ENCODE measurements around the gene UGDH.

DNA sequence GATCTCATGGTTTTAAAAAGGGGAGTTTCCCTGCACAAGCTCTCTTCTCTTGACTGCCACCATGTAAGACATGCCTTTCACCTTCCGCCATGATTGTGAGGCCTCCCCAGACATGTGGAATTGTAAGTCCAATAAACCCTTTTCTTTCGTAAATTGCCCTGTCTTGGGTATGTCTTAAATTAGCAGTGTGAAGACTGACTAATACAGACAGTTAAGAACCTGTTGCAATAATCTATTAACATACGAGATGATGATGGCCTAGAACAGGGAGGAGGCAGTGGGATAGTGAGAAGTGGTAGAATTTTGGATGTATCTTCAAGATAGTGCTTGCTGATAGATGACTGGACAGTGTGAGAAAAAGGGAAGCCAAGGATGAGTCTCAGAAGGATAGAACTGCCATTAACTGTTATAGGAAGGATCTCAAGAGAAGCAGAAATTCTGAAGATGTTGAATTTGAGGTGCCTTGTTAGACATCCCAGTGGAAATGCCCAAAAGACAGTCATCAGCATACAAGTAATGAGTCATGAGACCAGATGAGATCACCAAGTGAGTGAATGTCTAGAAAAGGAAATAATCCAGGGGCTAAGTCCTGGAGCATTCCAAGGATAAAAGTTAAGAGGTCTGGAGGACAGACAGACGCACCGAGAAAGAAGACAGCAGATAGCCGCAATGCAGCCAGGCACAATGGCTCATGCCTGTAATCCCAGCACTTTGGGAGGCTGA lies 38.8 kb upstream of the UGDH start:
- TF ChIP-seq CTCF (IDR thresholded peaks at IDR 0.05; ENCODE audit: extremely low read depth in 1 of 2, insufficient read depth in 1 of 2, low read depth in 1 of 2, low read length in 2 of 2) (no peak), POLR2AphosphoS5 (IDR thresholded peaks at IDR 0.05; ENCODE audit: insufficient read depth, low read depth, low read length) (no peak), EZH2 (IDR thresholded peaks at IDR 0.05; ENCODE audit: borderline replicate concordance, low read depth, low read length, severe bottlenecking) (no peak), FOS (IDR thresholded peaks at IDR 0.05; ENCODE audit: borderline replicate concordance, insufficient read depth, low read length) (peak; percentile 84), MAX (IDR thresholded peaks at IDR 0.05; ENCODE audit: insufficient read depth, insufficient read length) (no peak)
